HepG2 (cell line): ENCODE results near the gene XPC. TPM values are rescaled to one million over a fixed set of nuclear protein-coding genes. Genes with fewer than 3 reads are reported as not detected.

Experiments used
- EED ChIP-seq: sonication (generic); formaldehyde crosslinking; IDR thresholded peaks from 2 replicates; pipeline ENCODE4 v1.5.0; 2020; ENCODE audit warnings: mild to moderate bottlenecking, missing genetic modification reagents
- GABPB1 ChIP-seq: IDR thresholded peaks from 2 replicates; pipeline ENCODE4 v1.6.1; 2016; ENCODE audit warnings: mild to moderate bottlenecking, missing genetic modification reagents, moderate library complexity, missing compliant biosample characterization
- GTF3A ChIP-seq: sonication (generic); formaldehyde crosslinking; conservative IDR thresholded peaks from 2 replicates; pipeline ENCODE4 v1.4.0; 2020; ENCODE audit warnings: mild to moderate bottlenecking, missing genetic modification reagents
- KDM5B ChIP-seq: sonication (generic); formaldehyde crosslinking; IDR thresholded peaks from 2 replicates; pipeline ENCODE4 v1.4.0; 2020; ENCODE audit warnings: missing genetic modification reagents, mild to moderate bottlenecking, borderline replicate concordance
- KLF9 ChIP-seq: IDR thresholded peaks from 2 replicates; pipeline ENCODE4 v1.6.1; 2016; ENCODE audit warnings: low read depth
- MATR3 ChIP-seq: sonication (generic); formaldehyde crosslinking; IDR thresholded peaks from 2 replicates; pipeline ENCODE4 v1.4.0; 2020; ENCODE audit warnings: missing genetic modification reagents
- MIXL1 ChIP-seq: IDR thresholded peaks from 2 replicates; pipeline ENCODE4 v1.6.1; 2016
- NBN ChIP-seq: fragments of 450-650 bp; conservative IDR thresholded peaks from 2 replicates; pipeline ENCODE4 v1.6.1; 2017
- SP2 ChIP-seq: sonication (generic); formaldehyde crosslinking; IDR thresholded peaks from 2 replicates; pipeline ENCODE4 v1.5.1; 2020; ENCODE audit warnings: mild to moderate bottlenecking, missing genetic modification reagents
- SRSF4 ChIP-seq: fragments of 200-400 bp; formaldehyde crosslinking; IDR thresholded peaks from one replicate; pipeline ENCODE4 v1.6.1; 2018; ENCODE audit warnings: mild to moderate bottlenecking, low read depth, low read length, moderate library complexity; ENCODE audit not compliant: poor library complexity, severe bottlenecking
- ZFP36L1 ChIP-seq: sonication (generic); formaldehyde crosslinking; IDR thresholded peaks from 2 replicates; pipeline ENCODE4 v1.8.0; 2022; ENCODE audit warnings: mild to moderate bottlenecking, missing genetic modification reagents, moderate library complexity
- ZNF235 ChIP-seq: sonication (generic); formaldehyde crosslinking; IDR thresholded peaks from 2 replicates; pipeline ENCODE4 v1.8.1; 2023; ENCODE audit warnings: mild to moderate bottlenecking, missing genetic modification reagents, borderline replicate concordance
- ZNF501 ChIP-seq: sonication (generic); formaldehyde crosslinking; IDR thresholded peaks from 2 replicates; pipeline ENCODE4 v1.5.1; 2020; ENCODE audit warnings: mild to moderate bottlenecking, moderate library complexity, missing genetic modification reagents
- polyA plus RNA-seq, 8 experiments: library from polyadenylated mRNA; depleted of rRNA in 3 of 8; stranded (reverse) in 7 of 8; unstranded in 1 of 8; fragments of >200 nt; fragmentation: Illumina TruSeq in 4 of 8; extraction: Trizol in 4 of 8; gene quantifications; 2 replicates each; pipeline versions ENCODE4 v1.2.1 to v1.2.3, GENCODE V29; 2011 to 2016; ENCODE audit warnings: low read depth in 4 of 8, missing spikeins in 1 of 8, mixed read lengths in 1 of 8; ENCODE audit not compliant: insufficient read depth in 1 of 8
- total RNA-seq, 5 experiments: library from RNA; depleted of rRNA; stranded (reverse); fragments of >200 nt; fragmentation: Illumina TruSeq; extraction: Trizol; gene quantifications; 2 replicates each; pipeline ENCODE4 v1.2.3, GENCODE V29; 2016; ENCODE audit warnings: low read depth in 1 of 5
- TF ChIP-seq, protein P1 (sequence below): sonication (generic); formaldehyde crosslinking; IDR thresholded peaks from 2 replicates; pipeline ENCODE4 v1.5.1; 2020; ENCODE audit warnings: mild to moderate bottlenecking, missing genetic modification reagents, moderate library complexity
- TF ChIP-seq, protein P2 (sequence below): sonication (generic); formaldehyde crosslinking; IDR thresholded peaks from 2 replicates; pipeline ENCODE4 v1.4.0; 2020; ENCODE audit warnings: missing genetic modification reagents
- TF ChIP-seq, protein P3 (sequence below): sonication (generic); formaldehyde crosslinking; IDR thresholded peaks from 2 replicates; pipeline ENCODE4 v1.8.0; 2022; ENCODE audit warnings: missing genetic modification reagents, mild to moderate bottlenecking, inconsistent platforms, borderline replicate concordance
- TF ChIP-seq, protein P4 (sequence below): sonication (generic); formaldehyde crosslinking; IDR thresholded peaks from 2 replicates; pipeline ENCODE4 v1.5.1; 2020; ENCODE audit warnings: missing genetic modification reagents, mild to moderate bottlenecking, borderline replicate concordance
- TF ChIP-seq, protein P5 (sequence below): sonication (generic); formaldehyde crosslinking; IDR thresholded peaks from 2 replicates; pipeline ENCODE4 v1.9.0; 2022; ENCODE audit warnings: missing genetic modification reagents, mild to moderate bottlenecking, borderline replicate concordance

XPC gene
- total and polyA plus RNA-seq, 2 of the 13 experiments (the other 11 are each of a cell fraction or from before 2014, with no cell fraction given), result 9.4 to 24.1 TPM

DNA sequence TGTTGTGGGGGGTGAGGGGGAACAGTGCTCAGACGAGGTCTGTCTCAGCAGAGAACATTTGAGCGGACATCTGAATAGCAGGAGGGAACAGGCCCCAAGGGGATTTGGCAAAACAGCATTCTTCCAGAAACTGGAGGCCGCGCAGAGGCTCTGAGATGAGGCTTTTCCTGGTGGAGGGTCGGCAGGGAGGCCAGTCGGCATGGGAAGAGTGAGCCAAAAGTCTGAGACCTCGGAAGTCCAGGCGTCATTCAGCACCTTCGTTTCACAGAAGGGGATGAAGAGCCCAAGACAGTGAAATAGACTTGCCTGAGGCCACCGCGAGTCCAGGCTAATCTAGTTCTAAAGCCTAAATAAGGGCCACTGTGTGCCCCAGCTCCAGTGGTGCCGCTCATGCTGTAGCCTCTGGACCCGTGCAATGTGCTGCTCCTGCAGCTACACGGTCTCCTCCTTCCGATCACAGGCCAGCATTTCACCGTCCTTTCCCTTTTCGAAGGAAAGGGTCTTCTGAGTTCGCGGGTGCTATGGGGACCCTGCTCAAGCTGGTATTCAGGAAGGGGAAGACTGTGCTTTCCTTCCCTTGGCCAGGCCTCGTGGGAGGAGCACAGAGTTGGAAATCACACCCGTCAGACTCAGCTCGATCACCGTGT lies 24.6 kb upstream of the XPC start (continued):
- TF ChIP-seq, protein P1, sequence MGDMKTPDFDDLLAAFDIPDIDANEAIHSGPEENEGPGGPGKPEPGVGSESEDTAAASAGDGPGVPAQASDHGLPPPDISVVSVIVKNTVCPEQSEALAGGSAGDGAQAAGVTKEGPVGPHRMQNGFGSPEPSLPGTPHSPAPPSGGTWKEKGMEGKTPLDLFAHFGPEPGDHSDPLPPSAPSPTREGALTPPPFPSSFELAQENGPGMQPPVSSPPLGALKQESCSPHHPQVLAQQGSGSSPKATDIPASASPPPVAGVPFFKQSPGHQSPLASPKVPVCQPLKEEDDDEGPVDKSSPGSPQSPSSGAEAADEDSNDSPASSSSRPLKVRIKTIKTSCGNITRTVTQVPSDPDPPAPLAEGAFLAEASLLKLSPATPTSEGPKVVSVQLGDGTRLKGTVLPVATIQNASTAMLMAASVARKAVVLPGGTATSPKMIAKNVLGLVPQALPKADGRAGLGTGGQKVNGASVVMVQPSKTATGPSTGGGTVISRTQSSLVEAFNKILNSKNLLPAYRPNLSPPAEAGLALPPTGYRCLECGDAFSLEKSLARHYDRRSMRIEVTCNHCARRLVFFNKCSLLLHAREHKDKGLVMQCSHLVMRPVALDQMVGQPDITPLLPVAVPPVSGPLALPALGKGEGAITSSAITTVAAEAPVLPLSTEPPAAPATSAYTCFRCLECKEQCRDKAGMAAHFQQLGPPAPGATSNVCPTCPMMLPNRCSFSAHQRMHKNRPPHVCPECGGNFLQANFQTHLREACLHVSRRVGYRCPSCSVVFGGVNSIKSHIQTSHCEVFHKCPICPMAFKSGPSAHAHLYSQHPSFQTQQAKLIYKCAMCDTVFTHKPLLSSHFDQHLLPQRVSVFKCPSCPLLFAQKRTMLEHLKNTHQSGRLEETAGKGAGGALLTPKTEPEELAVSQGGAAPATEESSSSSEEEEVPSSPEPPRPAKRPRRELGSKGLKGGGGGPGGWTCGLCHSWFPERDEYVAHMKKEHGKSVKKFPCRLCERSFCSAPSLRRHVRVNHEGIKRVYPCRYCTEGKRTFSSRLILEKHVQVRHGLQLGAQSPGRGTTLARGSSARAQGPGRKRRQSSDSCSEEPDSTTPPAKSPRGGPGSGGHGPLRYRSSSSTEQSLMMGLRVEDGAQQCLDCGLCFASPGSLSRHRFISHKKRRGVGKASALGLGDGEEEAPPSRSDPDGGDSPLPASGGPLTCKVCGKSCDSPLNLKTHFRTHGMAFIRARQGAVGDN (CRISPR knock-in tag), result peak; percentile 49
- TF ChIP-seq MIXL1 (CRISPR knock-in tag) (no peak), EED (CRISPR knock-in tag) (no peak), ZFP36L1 (CRISPR knock-in tag) (no peak), ZNF235 (CRISPR knock-in tag) (no peak), NBN (no peak), MATR3 (CRISPR knock-in tag) (no peak), SRSF4 (no peak), KLF9 (CRISPR knock-in tag) (no peak), GABPB1 (CRISPR knock-in tag) (0 out of 2 replicates have a peak, but pooled peaks have one; percentile 9), SP2 (CRISPR knock-in tag) (0 out of 2 replicates have a peak, but pooled peaks have one; percentile 16), KDM5B (CRISPR knock-in tag) (peak; percentile 35; the same call in 1 of the 2 replicates), ZNF501 (CRISPR knock-in tag) (0 out of 2 replicates have a peak, but pooled peaks have one; percentile 20), GTF3A (no peak)
- TF ChIP-seq, protein P2, sequence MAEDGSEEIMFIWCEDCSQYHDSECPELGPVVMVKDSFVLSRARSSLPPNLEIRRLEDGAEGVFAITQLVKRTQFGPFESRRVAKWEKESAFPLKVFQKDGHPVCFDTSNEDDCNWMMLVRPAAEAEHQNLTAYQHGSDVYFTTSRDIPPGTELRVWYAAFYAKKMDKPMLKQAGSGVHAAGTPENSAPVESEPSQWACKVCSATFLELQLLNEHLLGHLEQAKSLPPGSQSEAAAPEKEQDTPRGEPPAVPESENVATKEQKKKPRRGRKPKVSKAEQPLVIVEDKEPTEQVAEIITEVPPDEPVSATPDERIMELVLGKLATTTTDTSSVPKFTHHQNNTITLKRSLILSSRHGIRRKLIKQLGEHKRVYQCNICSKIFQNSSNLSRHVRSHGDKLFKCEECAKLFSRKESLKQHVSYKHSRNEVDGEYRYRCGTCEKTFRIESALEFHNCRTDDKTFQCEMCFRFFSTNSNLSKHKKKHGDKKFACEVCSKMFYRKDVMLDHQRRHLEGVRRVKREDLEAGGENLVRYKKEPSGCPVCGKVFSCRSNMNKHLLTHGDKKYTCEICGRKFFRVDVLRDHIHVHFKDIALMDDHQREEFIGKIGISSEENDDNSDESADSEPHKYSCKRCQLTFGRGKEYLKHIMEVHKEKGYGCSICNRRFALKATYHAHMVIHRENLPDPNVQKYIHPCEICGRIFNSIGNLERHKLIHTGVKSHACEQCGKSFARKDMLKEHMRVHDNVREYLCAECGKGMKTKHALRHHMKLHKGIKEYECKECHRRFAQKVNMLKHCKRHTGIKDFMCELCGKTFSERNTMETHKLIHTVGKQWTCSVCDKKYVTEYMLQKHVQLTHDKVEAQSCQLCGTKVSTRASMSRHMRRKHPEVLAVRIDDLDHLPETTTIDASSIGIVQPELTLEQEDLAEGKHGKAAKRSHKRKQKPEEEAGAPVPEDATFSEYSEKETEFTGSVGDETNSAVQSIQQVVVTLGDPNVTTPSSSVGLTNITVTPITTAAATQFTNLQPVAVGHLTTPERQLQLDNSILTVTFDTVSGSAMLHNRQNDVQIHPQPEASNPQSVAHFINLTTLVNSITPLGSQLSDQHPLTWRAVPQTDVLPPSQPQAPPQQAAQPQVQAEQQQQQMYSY (CRISPR knock-in tag), result no peak
- TF ChIP-seq, protein P3, sequence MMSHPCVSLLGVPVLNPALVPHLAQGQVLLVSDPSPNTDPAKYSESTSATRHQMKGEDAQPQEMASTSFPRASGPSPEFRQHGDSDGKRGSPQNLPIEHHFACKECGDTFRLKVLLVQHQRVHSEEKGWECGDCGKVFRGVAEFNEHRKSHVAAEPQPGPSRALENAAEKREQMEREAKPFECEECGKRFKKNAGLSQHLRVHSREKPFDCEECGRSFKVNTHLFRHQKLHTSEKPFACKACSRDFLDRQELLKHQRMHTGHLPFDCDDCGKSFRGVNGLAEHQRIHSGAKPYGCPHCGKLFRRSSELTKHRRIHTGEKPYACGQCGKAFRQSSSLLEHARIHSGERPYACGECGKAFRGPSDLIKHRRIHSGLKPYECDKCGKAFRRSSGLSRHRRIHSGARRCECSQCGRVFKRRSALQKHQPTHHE, result no peak
- TF ChIP-seq, protein P4, sequence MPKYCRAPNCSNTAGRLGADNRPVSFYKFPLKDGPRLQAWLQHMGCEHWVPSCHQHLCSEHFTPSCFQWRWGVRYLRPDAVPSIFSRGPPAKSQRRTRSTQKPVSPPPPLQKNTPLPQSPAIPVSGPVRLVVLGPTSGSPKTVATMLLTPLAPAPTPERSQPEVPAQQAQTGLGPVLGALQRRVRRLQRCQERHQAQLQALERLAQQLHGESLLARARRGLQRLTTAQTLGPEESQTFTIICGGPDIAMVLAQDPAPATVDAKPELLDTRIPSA (CRISPR knock-in tag), result 0 out of 2 replicates have a peak, but pooled peaks have one; percentile 16
- TF ChIP-seq, protein P5, sequence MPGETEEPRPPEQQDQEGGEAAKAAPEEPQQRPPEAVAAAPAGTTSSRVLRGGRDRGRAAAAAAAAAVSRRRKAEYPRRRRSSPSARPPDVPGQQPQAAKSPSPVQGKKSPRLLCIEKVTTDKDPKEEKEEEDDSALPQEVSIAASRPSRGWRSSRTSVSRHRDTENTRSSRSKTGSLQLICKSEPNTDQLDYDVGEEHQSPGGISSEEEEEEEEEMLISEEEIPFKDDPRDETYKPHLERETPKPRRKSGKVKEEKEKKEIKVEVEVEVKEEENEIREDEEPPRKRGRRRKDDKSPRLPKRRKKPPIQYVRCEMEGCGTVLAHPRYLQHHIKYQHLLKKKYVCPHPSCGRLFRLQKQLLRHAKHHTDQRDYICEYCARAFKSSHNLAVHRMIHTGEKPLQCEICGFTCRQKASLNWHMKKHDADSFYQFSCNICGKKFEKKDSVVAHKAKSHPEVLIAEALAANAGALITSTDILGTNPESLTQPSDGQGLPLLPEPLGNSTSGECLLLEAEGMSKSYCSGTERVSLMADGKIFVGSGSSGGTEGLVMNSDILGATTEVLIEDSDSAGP (CRISPR knock-in tag), result peak; percentile 39; the same call in 1 of the 2 replicates
